GM19372 (cell line): ENCODE results near the gene EREG.

ENCODE experiments used
- ATAC-seq: cut with Tn5 transposase; IDR thresholded peaks from one replicate; pipeline ENCODE4 v1.9.1; 2021; ENCODE audit warnings: mild to moderate bottlenecking, low read depth, moderate library complexity; ENCODE audit not compliant: unreplicated experiment

Gene EREG

DNA sequence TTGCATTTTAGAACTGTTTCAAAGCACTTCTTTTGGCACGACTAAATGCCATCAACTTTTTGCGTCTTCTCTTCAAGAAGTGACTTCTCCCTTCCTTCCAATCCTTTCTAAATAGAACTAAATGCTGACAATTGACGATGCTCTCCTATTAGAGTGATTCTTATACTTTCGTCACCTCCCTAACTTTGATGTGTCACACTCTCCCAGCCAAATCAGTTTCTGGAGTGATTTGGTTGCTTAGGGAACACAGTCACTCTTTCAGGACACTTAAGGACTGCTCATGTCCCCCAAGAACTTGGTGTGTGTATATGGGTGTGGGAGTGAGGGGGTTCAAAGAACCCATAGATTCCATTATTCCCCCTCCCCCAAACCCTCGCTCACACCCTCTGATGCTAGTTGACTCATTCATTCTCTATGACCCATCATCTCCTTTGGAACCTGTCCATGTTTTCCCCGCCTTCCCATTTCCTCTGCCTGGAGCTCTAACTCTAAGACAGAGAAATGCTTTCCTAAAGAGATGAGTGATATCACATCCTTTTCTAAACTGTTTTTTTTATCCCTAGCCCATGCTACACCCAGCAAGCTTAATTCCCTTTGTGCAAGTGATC is 53.2 kb downstream of the EREG start:
- no peak for ATAC-seq

DNA sequence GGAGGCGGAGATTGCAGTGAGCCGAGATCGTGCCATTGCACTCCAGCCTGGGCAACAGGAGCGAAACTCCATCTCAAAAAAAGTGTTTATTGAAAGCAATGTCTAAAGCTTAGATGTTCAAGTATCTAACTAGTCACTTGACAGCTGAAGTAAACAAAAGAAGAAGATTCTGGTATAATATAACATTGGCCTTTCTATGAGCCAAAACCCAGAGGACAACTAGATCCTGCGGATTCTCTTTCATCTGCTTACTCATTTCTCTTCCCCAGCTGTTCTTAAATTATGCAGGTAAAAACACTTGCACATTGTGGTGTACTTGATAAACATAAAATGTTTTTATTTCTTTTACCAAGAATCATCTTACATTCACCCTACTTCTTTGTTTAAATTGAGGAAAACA is 55.9 kb downstream of the EREG start:
- no peak for ATAC-seq

DNA sequence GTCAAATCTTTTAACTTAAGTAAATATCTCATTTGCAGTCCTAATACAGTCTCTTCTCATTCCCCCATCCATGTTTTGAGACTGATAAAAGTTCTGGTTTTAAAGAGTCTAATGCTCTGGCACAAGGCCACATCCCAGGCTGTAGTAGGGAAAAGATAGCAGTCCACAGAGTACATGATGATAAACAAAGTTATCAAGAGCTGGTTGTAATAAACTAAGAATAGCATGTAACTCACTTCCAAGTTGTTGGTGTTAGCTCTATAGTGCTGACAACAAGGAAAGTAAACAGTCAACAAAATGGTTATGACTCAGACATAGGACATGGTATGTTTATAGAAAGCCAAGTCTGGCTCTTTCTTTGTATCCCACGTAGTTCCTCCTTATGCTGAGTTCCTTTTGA is 58.2 kb downstream of the EREG start:
- ATAC-seq: no peak

DNA sequence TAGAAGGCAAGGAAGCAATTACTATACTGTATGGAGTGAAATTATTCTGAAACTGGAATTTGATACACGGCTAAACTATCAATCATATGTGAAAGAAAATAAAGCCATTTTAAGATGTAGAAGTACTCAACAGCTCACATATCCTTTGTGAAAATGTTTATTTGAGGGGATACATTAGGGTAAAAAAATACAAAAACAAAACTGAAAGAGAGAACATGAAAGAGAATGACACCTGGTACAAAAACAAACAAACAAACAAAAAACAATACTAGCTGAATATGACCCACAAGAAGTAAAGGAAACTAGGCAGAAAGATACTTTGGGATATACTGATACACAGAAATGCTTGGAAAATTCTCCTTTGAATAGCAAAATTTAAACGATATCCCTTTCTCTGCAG is 59.2 kb downstream of the EREG start:
- ATAC-seq: no peak

DNA sequence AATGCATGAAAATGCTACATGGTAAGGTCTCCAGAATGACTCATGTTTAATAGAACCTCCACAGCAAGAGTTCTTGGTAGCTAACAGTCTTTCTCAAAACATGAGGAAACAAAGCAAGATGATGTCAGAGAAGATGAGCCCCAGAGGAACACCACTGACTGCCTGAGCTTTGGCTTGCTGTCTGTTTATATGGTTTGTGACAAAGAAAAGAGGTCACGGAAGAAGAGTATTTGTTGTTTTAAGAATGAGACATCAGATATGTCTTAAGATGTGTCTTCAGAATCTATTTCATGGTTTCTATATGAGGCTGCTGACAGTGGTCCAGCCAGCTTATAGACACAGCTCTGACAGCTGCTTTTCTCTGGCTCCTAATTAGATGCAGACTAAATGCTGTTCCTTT is 61.2 kb downstream of the EREG start:
- no peak for ATAC-seq

DNA sequence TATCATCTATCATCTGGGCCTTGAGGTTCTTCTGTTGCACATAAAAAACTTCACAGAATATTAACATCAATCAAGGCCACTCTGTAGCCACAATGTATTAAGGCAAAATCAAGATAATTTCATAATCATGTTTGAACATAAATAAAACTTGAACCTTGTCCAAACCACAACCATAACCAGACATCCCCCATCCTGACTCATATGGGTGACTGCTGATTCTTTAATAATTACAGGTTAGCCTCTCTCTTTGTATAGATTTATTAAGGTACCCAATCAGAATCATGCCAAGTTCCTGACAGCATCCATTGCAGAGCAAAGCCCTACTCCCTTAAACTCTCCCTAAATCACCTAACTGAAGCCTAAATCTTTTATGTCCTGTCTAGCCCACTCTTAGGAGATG is 63.3 kb downstream of the EREG start:
- no peak for ATAC-seq

DNA sequence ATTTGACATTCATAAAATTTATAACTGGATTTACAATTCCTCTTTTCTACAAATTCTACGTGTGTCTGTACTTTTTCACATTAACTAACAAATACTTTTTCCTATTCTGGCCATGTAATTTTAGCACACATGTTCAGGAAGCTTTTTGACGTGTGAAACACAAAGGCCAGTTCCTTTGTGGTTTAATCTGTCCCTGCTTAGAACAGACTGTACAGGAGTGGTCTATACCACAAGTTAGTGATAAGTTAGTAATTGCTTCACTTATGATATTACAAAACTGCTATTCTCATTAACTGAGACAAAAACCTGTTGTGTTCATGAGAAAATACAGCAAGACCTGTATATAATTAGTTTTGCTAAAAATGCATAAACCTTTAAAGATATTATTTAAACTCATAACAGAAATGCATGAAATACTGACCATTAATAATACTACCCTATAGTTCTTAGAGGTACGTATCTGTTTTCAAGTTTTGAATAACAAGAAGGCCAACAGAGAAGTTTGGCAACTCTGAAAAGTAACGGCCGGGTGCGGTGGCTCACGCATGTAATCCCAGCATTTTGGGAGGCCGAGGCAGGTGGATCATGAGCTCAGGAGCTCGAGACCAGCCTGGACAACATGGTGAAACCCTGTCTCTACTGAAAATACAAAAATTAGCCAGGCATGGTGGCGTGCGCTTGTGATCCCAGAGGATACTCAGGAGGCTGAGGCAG is 66.3 kb downstream of the EREG start:
- ATAC-seq: peak; percentile 79

DNA sequence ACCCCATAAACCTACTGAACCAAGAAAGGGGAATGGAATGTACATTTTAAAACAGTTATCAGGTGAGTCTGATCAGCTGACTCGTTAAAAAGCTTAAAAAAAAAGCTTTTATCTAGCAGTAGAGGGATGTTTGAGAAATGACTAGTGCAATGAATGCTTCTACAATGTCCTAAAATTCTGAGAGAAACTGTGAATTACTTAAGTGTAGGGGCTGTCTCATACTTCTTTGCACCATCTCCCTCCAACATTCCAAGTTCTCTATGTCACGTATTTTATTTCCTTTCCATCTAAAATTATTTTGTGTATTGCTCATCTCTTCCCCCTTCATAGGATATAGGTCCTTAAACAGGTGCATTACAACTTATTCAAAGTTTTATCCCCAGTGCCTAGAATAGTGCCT is 68.1 kb downstream of the EREG start:
- no peak for ATAC-seq

DNA sequence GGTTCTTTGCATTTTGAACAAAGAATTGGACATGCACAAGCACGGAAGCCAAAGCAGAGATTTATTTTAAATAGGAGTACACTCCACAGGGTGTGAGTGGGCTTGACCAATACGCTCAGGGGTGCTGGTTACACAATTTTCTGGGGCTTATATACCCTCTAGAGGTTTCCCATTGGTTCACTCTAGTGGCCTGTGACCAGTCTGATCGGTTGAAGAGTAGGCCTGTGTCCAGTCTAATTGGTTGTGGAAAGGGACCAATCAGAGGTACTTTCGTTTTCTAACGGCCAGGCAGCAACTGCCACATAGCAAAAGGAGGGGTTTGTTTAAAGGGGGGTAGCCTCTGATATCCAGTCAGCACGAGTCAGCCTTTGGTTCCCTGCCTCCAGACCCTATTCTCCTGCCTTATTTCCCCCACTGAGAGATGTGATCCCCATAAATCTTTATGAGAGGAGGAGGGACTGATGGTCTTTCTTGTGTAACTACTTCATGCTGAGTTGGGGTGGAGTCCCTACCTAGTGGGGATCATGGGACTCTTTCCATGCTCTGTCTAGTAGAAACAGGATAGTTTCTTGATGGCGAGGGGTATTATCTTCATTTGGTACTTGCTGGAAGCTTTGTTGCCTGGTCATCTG is 68.7 kb downstream of the EREG start:
- ATAC-seq: no peak

DNA sequence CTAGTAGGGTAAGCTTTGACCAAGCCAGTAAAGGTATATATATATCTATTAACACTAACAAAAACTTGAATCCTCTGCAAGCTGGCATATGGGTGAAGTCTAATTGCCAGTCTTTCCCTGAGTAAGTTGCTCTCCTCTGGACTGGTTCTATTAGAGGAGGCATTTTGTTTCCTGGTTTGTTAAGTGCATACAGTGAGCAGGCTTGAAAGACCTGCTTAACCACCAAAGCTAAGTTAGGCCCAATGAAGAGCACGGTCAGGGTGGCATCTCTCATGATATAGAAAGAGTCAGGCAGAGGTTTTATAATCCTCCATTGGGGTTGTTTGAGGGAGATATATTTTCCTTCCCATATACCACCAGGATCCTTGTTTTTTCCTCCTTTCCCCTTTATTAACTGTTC is 70.4 kb downstream of the EREG start:
- ATAC-seq: no peak

DNA sequence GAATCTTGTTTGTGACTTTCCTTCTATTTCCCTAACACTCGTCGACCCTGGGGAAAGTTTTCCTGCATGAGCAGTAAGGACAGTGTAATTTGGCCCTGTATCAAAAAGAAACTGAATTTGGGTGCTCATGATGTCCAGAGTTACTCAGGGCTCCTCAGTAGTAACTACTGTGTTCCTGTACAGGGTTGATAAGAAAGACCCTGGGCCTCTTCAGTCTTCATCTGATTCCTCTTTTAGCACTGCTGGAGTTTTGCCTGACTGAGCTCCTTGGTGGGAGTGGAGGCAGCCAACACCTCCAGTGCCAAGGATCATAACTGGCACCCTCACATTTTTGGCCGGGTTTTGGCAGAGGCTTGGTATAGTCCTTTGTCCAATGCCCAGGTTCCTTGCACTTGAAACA is 72.9 kb downstream of the EREG start:
- ATAC-seq: no peak
